ENCODE measurements around the gene TPCN2.

The TPCN2 gene

GRCh38 chr11:69034123-69034867 is 14.4 kb upstream of the TPCN2 start:
- Histone ChIP-seq H3K9ac (ENCODE audit: low read length) (no peak overlapping the region), H3K4me3 (ENCODE audit: low read length) (no peak overlapping the region), H3K4me1 (ENCODE audit: control insufficient read depth, insufficient read depth, low read length) (peaks cover 3% of the 10 kb centered on the region), H3K36me3 (ENCODE audit: control insufficient read depth, insufficient read depth, low read length) (no peaks in the 10 kb centered on the region), H3K27ac (ENCODE audit: low read depth, low read length) (no peak overlapping the region), H3K27me3 (ENCODE audit: control insufficient read depth, insufficient read depth, low read length) (no peaks in the 10 kb centered on the region)

- H3K27me3 ChIP-seq (ENCODE audit: control insufficient read depth, insufficient read depth, low read length), result no peaks in the 10 kb centered on the region
- H3K27ac ChIP-seq (ENCODE audit: low read depth, low read length), result peak overlapping the region; percentile 40
- H3K9ac ChIP-seq (ENCODE audit: low read length), result no peak overlapping the region
- H3K4me1 ChIP-seq (ENCODE audit: control insufficient read depth, insufficient read depth, low read length), result peaks cover 3% of the 10 kb centered on the region
- H3K36me3 ChIP-seq (ENCODE audit: control insufficient read depth, insufficient read depth, low read length), result no peaks in the 10 kb centered on the region
- no peak overlapping the region for H3K4me3 ChIP-seq (ENCODE audit: low read length)
Measured at GRCh38 chr11:69035150-69035945, 13.4 kb upstream of the TPCN2 start.

- Histone ChIP-seq H3K4me1 (ENCODE audit: control insufficient read depth, insufficient read depth, low read length) (peaks cover 3% of the 10 kb centered on the region), H3K27ac (ENCODE audit: low read depth, low read length) (peak overlapping the region; percentile 40)
Measured at GRCh38 chr11:69035946-69036340, 12.8 kb upstream of the TPCN2 start.

GRCh38 chr11:69037074-69037473 is 11.7 kb upstream of the TPCN2 start:
- Histone ChIP-seq H3K27me3 (ENCODE audit: control insufficient read depth, insufficient read depth, low read length) (no peaks in the 10 kb centered on the region), H3K36me3 (ENCODE audit: control insufficient read depth, insufficient read depth, low read length) (no peaks in the 10 kb centered on the region), H3K9ac (ENCODE audit: low read length) (no peak overlapping the region), H3K4me3 (ENCODE audit: low read length) (no peak overlapping the region), H3K27ac (ENCODE audit: low read depth, low read length) (no peak overlapping the region), H3K4me1 (ENCODE audit: control insufficient read depth, insufficient read depth, low read length) (peaks cover 3% of the 10 kb centered on the region)

More at GRCh38 chr11:69035946-69036340, 12.8 kb upstream of the TPCN2 start:
- Histone ChIP-seq H3K9ac (ENCODE audit: low read length) (no peak overlapping the region), H3K4me3 (ENCODE audit: low read length) (no peak overlapping the region), H3K36me3 (ENCODE audit: control insufficient read depth, insufficient read depth, low read length) (no peaks in the 10 kb centered on the region), H3K27me3 (ENCODE audit: control insufficient read depth, insufficient read depth, low read length) (no peaks in the 10 kb centered on the region)

GRCh38 chr11:69037544-69037943 is 11.2 kb upstream of the TPCN2 start:
- no peaks in the 10 kb centered on the region for H3K27me3 ChIP-seq (ENCODE audit: control insufficient read depth, insufficient read depth, low read length)
- peaks cover 3% of the 10 kb centered on the region for H3K4me1 ChIP-seq (ENCODE audit: control insufficient read depth, insufficient read depth, low read length)
- no peaks in the 10 kb centered on the region for H3K36me3 ChIP-seq (ENCODE audit: control insufficient read depth, insufficient read depth, low read length)
- H3K27ac ChIP-seq (ENCODE audit: low read depth, low read length), result no peak overlapping the region
- no peak overlapping the region for H3K4me3 ChIP-seq (ENCODE audit: low read length)
- no peak overlapping the region for H3K9ac ChIP-seq (ENCODE audit: low read length)

- H3K4me1 ChIP-seq (ENCODE audit: control insufficient read depth, insufficient read depth, low read length), result peaks cover 7% of the 10 kb centered on the region
- no peaks in the 10 kb centered on the region for H3K36me3 ChIP-seq (ENCODE audit: control insufficient read depth, insufficient read depth, low read length)
- H3K4me3 ChIP-seq (ENCODE audit: low read length), result no peak overlapping the region
- no peak overlapping the region for H3K27ac ChIP-seq (ENCODE audit: low read depth, low read length)
- H3K9ac ChIP-seq (ENCODE audit: low read length), result no peak overlapping the region
- no peaks in the 10 kb centered on the region for H3K27me3 ChIP-seq (ENCODE audit: control insufficient read depth, insufficient read depth, low read length)
Measured at GRCh38 chr11:69039501-69039900, 9.2 kb upstream of the TPCN2 start.

GRCh38 chr11:69040051-69040450 is 8.7 kb upstream of the TPCN2 start:
- H3K36me3 ChIP-seq (ENCODE audit: control insufficient read depth, insufficient read depth, low read length), result no peaks in the 10 kb centered on the region
- peaks cover 7% of the 10 kb centered on the region for H3K4me1 ChIP-seq (ENCODE audit: control insufficient read depth, insufficient read depth, low read length)
- no peaks in the 10 kb centered on the region for H3K27me3 ChIP-seq (ENCODE audit: control insufficient read depth, insufficient read depth, low read length)
- no peak overlapping the region for H3K27ac ChIP-seq (ENCODE audit: low read depth, low read length)
- no peak overlapping the region for H3K9ac ChIP-seq (ENCODE audit: low read length)
- H3K4me3 ChIP-seq (ENCODE audit: low read length), result no peak overlapping the region

GRCh38 chr11:69040581-69041260 is 8.0 kb upstream of the TPCN2 start:
- Histone ChIP-seq H3K4me1 (ENCODE audit: control insufficient read depth, insufficient read depth, low read length) (peaks cover 7% of the 10 kb centered on the region), H3K4me3 (ENCODE audit: low read length) (no peak overlapping the region), H3K36me3 (ENCODE audit: control insufficient read depth, insufficient read depth, low read length) (no peaks in the 10 kb centered on the region), H3K27me3 (ENCODE audit: control insufficient read depth, insufficient read depth, low read length) (no peaks in the 10 kb centered on the region), H3K9ac (ENCODE audit: low read length) (no peak overlapping the region), H3K27ac (ENCODE audit: low read depth, low read length) (no peak overlapping the region)

GRCh38 chr11:69041516-69041915 is 7.2 kb upstream of the TPCN2 start:
- Histone ChIP-seq H3K27ac (ENCODE audit: low read depth, low read length) (no peak overlapping the region), H3K9ac (ENCODE audit: low read length) (no peak overlapping the region), H3K27me3 (ENCODE audit: control insufficient read depth, insufficient read depth, low read length) (no peaks in the 10 kb centered on the region), H3K36me3 (ENCODE audit: control insufficient read depth, insufficient read depth, low read length) (no peaks in the 10 kb centered on the region), H3K4me3 (ENCODE audit: low read length) (no peak overlapping the region), H3K4me1 (ENCODE audit: control insufficient read depth, insufficient read depth, low read length) (peaks cover 4% of the 10 kb centered on the region)

GRCh38 chr11:69044111-69045013 is 4.4 kb upstream of the TPCN2 start:
- Histone ChIP-seq H3K27me3 (ENCODE audit: control insufficient read depth, insufficient read depth, low read length) (no peaks in the 10 kb centered on the region), H3K9ac (ENCODE audit: low read length) (no peak overlapping the region), H3K4me3 (ENCODE audit: low read length) (no peak overlapping the region), H3K36me3 (ENCODE audit: control insufficient read depth, insufficient read depth, low read length) (no peaks in the 10 kb centered on the region), H3K4me1 (ENCODE audit: control insufficient read depth, insufficient read depth, low read length) (peaks cover 6% of the 10 kb centered on the region), H3K27ac (ENCODE audit: low read depth, low read length) (peak overlapping the region; percentile 64)

GRCh38 chr11:69048031-69048693 is 570 bp upstream of the TPCN2 start:
- peaks cover 32% of the 10 kb centered on the region for H3K4me1 ChIP-seq (ENCODE audit: control insufficient read depth, insufficient read depth, low read length)
- no peaks in the 10 kb centered on the region for H3K36me3 ChIP-seq (ENCODE audit: control insufficient read depth, insufficient read depth, low read length)
- peak overlapping the region; percentile 56 for H3K4me3 ChIP-seq (ENCODE audit: low read length)
- no peak overlapping the region for H3K9ac ChIP-seq (ENCODE audit: low read length)
- H3K27me3 ChIP-seq (ENCODE audit: control insufficient read depth, insufficient read depth, low read length), result no peaks in the 10 kb centered on the region
- peak overlapping the region; percentile 85 for H3K27ac ChIP-seq (ENCODE audit: low read depth, low read length)

Data from rectal smooth muscle tissue (tissue), 1 donor.